H7 (cell line): Measurements from ENCODE around the gene CKAP5. TPM values are rescaled to one million over a fixed set of nuclear protein-coding genes. Genes with fewer than 3 reads are reported as not detected.

Experiments
- DNase-seq: peaks from one replicate; pipeline ENCODE4 v3.0.0; 2012
- H3K27me3 ChIP-seq: 2 replicates; pipeline ENCODE4 v1.6.0; 2011; ENCODE audit warnings: mild to moderate bottlenecking, low read length; ENCODE audit not compliant: control insufficient read depth, insufficient read depth
- H3K36me3 ChIP-seq: replicated peaks from 2 replicates; pipeline ENCODE4 v1.5.1; 2011; ENCODE audit warnings: low read length; ENCODE audit not compliant: control insufficient read depth, insufficient read depth
- H3K4me3 ChIP-seq: 2 replicates; pipeline ENCODE4 v1.5.1; 2011; ENCODE audit warnings: low read depth, mild to moderate bottlenecking, control low read depth, low read length, moderate library complexity; ENCODE audit not compliant: insufficient read depth
- total RNA-seq: library from RNA; depleted of rRNA; stranded (reverse); fragments of >200 nt; shearing (Covaris generic); gene quantifications from 2 replicates; pipeline ENCODE4 v1.2.3, GENCODE V29; 2014; rRNA removed

The CKAP5 gene
- 81.8 and 152 TPM in 2 replicates for total RNA-seq

DNA sequence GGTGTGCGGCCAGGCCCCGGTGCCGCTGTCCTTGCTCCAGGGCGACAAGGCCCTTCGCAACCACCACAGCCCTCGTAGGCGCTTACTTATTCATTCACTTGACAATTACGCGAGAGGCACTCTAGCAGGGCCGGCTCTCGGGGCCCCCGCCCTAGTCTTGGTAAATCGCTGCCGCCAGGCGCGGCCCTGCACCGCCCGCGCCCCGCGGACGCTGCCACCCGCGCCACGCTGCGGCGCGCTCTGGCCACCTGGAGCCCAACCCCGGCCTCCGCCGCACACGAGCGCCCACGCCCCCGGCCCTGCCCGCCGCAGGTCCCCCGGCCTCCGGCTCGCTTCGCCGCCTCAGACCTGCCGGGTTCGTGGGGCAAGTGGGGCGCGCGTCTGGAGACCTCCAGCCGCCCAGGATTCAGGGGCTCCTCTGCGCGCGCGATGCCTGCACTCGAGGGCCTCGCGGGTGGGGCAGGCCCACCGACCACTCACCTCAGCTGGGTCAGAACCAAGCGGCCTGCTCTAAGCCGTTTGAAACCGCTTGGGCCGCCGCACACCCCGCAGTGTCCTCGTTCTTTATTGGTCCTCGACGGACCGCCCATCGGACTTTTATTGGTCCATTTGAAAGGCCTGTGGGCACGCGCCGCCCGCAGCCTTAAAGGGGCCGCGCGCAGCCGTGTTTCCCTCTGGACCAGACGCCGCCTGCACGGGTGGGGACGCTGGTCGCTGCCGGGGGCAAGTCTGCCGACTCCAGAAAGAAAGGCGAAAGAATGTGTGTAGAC, at the start of gene CKAP5:
Gene CKAP5 (minus strand): TSS at position 541 of the 770 bp plus-strand sequence. CDS start 25,049 bp downstream, outside the sequence.
- Histone ChIP-seq H3K27me3 (peaks cover 21% of the 10 kb centered on the region; the same call in 1 of the 2 replicates), H3K4me3 (peak within 1 kb of the TSS; percentile 86), H3K36me3 (no peaks in the 10 kb centered on the region; the same call in 1 of the 2 replicates)
- DNase-seq: peak; percentile 95

DNA sequence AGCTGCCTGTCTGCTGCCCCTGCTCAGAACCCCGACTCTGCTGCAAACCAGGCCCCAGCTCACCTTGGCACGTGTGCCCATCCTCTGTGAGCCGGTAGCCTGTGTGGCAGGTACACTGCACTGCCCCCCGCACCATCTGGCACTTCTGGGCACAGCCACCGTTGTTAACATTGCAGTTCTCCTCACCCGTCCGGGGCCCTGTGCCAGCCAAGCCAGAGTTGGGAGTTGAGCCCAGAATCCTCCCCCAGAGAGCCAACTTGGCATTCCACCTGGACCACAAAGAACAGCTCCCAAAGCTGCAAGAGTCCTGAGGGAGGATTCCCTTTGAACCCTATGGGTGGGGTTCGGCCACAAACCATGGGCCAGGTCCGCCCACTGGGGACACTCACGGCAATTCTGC, 49.7 kb upstream of the CKAP5 start:
- Histone ChIP-seq H3K36me3 (peaks cover 24% of the 10 kb centered on the region), H3K27me3 (no peaks in the 10 kb centered on the region)
- DNase-seq: no peak

DNA sequence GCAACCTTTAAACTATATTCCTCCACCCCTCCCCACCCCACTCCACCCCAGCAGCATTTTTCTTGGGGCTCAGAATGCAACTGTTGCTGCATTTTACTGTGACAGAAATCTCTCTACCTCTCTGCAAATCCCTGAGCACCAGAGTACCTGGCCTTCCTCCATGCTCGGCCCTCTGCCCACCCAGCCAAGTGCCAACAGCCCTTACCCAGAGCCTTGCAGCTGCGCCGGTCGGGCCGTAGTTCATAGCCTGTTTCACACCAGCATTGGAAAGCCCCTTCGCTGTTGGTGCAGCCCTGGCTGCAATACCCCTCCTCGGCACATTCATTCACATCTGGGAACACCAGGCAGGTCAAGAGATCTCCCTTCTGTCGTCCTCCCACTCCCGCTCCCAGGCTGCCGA, 48.9 kb upstream of the CKAP5 start:
- Histone ChIP-seq H3K4me3 (no peak overlapping the region), H3K27me3 (no peaks in the 10 kb centered on the region), H3K36me3 (peaks cover 24% of the 10 kb centered on the region)
- DNase-seq: no peak

More for the DNA sequence above, 49.7 kb upstream of the CKAP5 start:
- H3K4me3 ChIP-seq: no peak overlapping the region

DNA sequence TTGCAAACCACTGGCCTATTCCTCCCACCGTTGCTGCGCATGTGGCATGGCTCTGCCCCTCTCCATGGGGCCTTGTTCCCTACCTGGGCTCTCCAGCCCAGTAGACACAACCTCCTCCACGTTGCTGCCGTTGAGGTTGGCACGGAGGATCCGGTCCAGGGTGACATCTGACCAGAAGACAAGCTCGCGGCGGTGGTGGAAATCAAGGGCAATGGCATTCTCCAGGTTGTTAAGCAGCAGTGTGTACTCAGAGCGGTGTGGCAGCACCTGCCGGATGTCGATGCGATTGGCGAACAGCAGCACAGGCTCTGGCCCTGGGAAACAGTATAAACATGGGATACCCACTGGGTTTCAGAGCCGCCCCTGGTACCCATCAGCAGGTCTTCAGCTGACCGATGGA, 48.4 kb upstream of the CKAP5 start:
- Histone ChIP-seq H3K4me3 (no peak overlapping the region), H3K36me3 (peaks cover 24% of the 10 kb centered on the region), H3K27me3 (no peaks in the 10 kb centered on the region)
- DNase-seq: no peak

DNA sequence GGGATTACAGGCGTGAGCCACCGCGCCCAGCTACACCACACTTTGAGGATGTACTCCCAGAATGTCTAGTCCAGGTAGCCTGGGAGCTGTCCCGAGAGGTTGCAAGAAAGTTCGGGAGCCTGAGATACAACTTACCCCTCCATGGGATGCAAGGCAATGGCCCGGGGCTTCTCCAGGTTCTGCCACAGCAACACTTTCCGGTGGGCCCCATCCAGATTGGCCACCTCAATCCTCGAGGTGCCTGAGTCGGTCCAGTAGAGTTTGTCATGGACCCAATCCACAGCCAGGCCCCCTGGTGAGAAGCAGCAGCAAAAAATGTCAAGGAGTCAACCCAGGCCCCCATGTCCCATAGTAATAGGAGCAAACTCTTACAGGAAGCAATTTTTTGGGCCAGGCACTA, 46.8 kb upstream of the CKAP5 start:
- H3K27me3 ChIP-seq: no peaks in the 10 kb centered on the region
- DNase-seq: no peak
- no peak overlapping the region for H3K4me3 ChIP-seq
- peaks cover 23% of the 10 kb centered on the region for H3K36me3 ChIP-seq

DNA sequence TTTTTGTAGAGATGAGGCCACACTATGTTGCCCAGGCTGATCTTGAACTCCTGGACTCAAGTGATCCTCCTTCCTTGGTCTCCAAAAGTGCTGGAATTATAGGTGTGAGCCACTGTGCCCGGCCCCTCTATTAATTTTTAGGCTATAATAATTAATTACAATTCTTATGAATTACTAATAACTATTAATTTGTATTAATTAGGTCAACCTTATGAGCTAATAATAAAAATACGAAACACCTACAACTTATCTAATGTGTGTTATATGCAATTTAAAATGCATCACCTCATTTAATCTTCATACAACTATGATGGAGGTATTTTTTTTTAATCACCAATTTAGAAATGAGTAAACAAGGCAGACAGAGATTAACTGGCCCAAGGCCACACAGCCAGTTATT, 46.0 kb upstream of the CKAP5 start:
- DNase-seq: no peak
- H3K36me3 ChIP-seq: peaks cover 23% of the 10 kb centered on the region
- H3K4me3 ChIP-seq: no peak overlapping the region
- no peaks in the 10 kb centered on the region for H3K27me3 ChIP-seq

DNA sequence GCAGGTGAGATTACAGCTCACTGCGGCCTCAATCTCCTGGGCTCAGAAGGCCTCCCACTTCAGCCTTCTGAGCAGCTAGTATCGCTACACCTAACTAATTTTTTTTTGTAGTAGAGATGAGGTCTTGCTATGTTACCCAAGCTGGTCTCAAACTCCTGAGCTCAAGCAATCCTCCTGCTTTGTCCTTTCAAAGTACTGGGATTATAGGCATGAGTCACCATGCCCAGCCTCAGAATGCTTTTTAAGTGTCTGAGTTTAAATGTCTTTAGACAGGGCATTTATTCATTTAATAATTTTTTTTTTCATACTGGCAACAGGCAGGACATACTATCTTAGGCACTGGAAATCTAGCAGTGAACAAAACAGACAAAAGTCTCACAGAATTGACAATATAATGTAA, 44.6 kb upstream of the CKAP5 start:
- Histone ChIP-seq H3K27me3 (no peaks in the 10 kb centered on the region), H3K36me3 (peaks cover 28% of the 10 kb centered on the region), H3K4me3 (no peak overlapping the region)
- DNase-seq: no peak

DNA sequence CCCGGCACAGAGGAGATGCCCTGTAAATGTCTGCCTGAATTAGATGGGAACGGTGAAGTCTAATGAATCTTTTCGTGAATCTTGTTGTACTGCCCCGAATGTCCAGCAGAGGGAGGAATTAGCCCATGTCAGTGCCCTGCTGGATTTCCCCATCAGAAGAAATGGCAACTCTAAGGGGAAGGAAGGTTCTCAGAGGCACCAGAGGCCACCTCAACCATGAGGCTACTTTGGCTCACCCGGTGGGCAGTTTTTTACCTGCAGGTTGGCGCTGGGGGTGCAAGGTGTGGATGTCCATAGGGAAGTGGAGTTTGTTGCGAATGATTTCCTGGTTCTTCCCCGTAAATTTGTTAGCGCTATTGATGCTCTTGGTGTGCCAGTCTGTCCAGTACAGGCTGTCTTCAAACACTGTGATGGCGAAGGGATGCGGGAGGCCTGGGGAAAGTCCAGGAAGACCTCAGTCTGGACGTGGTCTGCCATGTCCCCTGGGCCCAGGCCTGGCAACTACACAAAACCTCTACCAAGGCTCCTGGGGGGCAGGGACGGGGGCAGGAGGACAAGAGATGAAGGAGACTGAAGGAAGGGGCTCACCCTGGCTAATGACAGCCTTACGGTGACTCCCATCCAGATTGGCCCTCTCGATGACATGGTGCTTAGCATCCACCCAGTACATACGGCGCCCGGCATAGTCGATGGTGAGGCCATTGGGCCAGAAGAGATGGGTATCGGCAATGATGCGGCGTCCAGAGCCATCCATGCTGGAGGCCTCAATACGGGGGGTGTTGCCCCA, 43.8 kb upstream of the CKAP5 start:
- peaks cover 29% of the 10 kb centered on the region for H3K36me3 ChIP-seq
- no peak overlapping the region for H3K4me3 ChIP-seq
- H3K27me3 ChIP-seq: no peaks in the 10 kb centered on the region
- DNase-seq: peak; percentile 87

DNA sequence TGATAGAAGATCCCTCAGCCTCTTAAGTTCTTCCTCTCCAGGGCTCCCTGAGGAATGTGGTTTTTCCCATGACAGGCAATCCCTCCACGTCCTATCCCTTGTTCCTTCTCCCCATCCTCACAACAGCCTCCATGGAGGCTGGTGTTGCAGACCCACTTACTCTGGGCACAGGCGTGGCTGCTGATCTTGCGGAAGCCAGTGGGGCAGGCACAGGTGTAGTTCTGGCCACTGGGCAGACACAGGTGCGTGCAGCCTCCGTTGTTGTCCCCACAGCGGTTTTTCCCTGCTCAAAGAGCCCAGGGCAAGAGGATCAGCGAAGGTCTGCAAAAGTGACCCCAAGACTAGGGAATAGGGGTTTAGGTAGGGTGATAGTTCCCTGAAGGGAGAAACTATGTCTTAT, 43.2 kb upstream of the CKAP5 start:
- Histone ChIP-seq H3K27me3 (no peaks in the 10 kb centered on the region), H3K36me3 (peaks cover 23% of the 10 kb centered on the region), H3K4me3 (no peak overlapping the region)
- no peak for DNase-seq

DNA sequence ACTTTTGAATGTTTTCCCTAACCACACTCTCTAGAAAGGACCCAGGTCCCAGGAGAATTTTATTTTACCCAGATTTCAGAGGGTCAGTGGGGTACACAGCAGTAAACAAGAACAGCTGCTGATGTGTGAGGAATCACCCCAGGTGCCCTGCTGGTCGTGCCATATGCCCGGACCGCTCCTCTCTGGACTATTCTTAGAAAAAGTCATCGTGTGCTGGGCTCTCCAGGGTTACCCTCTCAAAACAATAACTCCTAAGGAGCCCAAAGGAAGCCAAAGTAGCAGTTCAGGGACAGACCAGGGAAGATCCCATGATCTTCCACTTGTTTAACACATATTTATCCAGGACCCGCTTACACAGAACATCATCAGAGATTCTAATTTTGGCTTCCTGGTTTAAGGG, 42.6 kb upstream of the CKAP5 start:
- DNase-seq: no peak
- no peak overlapping the region for H3K4me3 ChIP-seq
- H3K27me3 ChIP-seq: no peaks in the 10 kb centered on the region

DNA sequence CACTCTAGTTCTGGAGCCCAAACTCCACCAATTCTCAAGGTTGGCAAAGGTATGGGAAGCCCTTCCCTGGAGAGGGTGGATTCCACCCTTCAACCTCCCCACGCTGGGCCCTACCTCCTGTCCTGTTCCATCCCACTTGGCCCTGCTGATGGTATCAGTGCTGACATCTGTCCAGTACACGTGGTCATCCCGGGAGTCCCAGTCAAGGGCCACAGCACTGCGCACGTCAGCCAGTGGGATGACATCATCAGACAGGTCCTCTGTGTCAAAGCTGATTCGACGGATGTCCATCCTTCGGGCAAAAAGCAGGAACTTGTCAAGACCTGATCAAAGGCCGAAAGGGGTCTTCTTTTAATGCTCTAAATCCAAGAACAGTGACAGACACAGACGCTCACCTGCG, 40.1 kb upstream of the CKAP5 start:
- H3K27me3 ChIP-seq: no peaks in the 10 kb centered on the region
- peaks cover 32% of the 10 kb centered on the region for H3K36me3 ChIP-seq
- DNase-seq: no peak
- H3K4me3 ChIP-seq: no peak overlapping the region

More for the DNA sequence above, 42.6 kb upstream of the CKAP5 start:
- peaks cover 27% of the 10 kb centered on the region for H3K36me3 ChIP-seq

DNA sequence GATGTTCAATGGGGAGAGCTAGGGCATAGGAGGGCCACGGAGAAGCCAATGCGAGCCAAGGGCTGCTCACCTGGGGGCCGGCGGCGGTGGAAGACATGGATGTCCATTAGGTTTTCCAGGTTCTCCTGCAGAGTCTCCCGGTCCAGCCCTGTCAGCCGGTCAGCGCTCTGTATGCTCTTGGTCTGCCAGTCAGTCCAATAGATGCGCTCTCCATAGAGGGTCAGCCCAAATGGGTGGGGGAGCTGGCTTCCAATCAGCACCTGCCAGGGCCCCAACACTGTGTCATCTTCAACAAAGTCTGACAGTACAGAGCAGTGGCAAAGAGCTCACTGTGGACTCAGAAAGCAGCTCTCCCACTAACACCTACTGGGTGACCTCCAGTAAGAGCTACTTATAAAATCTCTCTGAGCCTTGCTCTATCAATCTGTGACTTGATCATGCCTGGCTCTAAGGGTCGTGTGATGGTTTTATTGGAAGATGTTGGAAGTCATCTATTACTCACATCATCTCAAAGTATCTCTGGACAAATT, 33.0 kb upstream of the CKAP5 start:
- H3K4me3 ChIP-seq: no peak overlapping the region

DNA sequence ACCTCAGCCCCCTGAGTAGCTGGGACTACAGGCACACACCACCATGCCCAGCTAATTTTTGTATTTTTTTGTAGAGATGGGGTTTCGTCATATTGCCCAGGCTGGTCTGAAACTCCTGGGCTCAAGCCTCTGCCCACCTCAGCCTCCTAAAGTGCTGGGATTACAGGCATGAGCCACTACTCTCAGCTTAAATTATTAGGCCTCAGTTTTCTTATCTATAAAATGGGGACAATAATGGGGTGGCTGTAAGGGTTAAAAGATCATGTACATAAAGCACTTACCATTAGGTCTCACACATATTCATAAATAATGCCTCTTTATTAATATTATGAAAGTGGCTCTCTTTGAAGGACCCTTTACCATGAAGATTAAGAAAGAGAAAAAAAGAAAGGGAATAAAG, 31.5 kb upstream of the CKAP5 start:
- no peaks in the 10 kb centered on the region for H3K27me3 ChIP-seq
- H3K36me3 ChIP-seq: peaks cover 37% of the 10 kb centered on the region
- no peak overlapping the region for H3K4me3 ChIP-seq
- no peak for DNase-seq

More for the DNA sequence above, 33.0 kb upstream of the CKAP5 start:
- H3K36me3 ChIP-seq: peaks cover 33% of the 10 kb centered on the region
- no peaks in the 10 kb centered on the region for H3K27me3 ChIP-seq
- DNase-seq: no peak

DNA sequence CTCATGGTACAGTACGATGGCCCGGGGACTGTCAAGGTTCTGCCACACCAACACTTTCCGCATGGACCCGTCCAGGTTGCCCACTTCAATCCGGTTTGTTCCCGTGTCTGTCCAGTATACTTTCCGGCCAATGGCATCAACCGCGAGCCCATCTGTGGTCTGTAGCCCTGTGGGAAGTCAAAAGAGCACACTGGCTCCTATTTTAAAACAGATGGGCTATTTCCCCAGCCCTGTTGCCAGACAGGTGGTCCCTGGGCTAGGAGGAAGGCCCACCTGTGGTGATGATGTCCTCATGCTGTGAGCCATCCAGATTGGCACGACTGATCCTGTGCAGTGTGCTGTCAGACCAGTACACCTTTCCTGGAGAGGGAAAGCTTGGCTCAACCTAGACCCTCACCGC, 30.4 kb upstream of the CKAP5 start:
- Histone ChIP-seq H3K27me3 (no peaks in the 10 kb centered on the region), H3K36me3 (peaks cover 40% of the 10 kb centered on the region), H3K4me3 (no peak overlapping the region)
- DNase-seq: no peak

DNA sequence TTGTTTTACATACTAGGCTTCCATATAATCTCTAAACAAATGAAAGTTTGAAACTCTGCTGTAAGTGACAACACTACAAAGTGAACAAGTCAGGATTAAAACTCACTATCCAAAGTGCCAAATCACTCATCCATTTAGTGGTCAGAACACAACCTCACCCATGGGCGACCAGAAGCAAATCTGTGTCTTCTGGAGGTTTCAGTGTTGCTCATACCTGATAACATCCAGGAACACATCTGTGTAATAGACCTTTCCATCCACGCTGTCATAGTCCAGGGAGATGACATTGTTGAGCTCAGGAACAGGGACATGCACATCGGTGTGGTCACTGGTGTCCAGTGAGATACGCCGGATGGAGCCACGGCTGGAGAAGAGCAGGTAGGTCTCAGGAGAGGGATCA, 28.5 kb upstream of the CKAP5 start:
- Histone ChIP-seq H3K27me3 (no peaks in the 10 kb centered on the region), H3K4me3 (no peak overlapping the region), H3K36me3 (peaks cover 39% of the 10 kb centered on the region)
- no peak for DNase-seq
